Fibroblast of lung (primary cell): ENCODE data around the gene PYGB. TPM values are rescaled to one million over a fixed set of nuclear protein-coding genes. Genes with fewer than 3 reads are reported as not detected.

Experiments
- DNase-seq, 2 donors: peaks; one replicate each; pipeline versions ENCODE4 v3.0.0 to v3.0.0-alpha.2; 2010; ENCODE audit warnings: low read depth in 2 of 2
- H2AFZ ChIP-seq: 2 replicates; pipeline ENCODE4 v1.5.1; 2012; ENCODE audit warnings: low read length, control low read depth, inconsistent platforms
- H3K27ac ChIP-seq: 2 replicates; pipeline ENCODE4 v1.5.1; 2011; ENCODE audit warnings: low read length, control low read depth; ENCODE audit not compliant: insufficient read depth
- H3K27me3 ChIP-seq: 2 replicates; pipeline ENCODE4 v1.5.1; 2011; ENCODE audit warnings: mild to moderate bottlenecking, low read length; ENCODE audit not compliant: control insufficient read depth, insufficient read depth
- H3K36me3 ChIP-seq: 2 replicates; pipeline ENCODE4 v1.5.1; 2011; ENCODE audit warnings: low read length; ENCODE audit not compliant: control insufficient read depth, insufficient read depth
- H3K4me1 ChIP-seq: 2 replicates; pipeline ENCODE4 v1.5.1; 2011; ENCODE audit warnings: low read length; ENCODE audit not compliant: control insufficient read depth, insufficient read depth; ENCODE audit errors: extremely low read depth
- H3K4me2 ChIP-seq: 2 replicates; pipeline ENCODE4 v1.5.1; 2011; ENCODE audit warnings: low read length, control low read depth; ENCODE audit not compliant: insufficient read depth; ENCODE audit errors: extremely low read depth
- H3K4me3 ChIP-seq, 4 experiments: fragments of 200-600 bp in 1 of 4; sonication (generic) in 1 of 4; replicated peaks in 1 of 4; 2 replicates each; pipeline ENCODE4 v1.5.1; 2011 to 2016; ENCODE audit warnings: low read length in 4 of 4, low read depth in 3 of 4, mild to moderate bottlenecking in 3 of 4, control low read depth in 2 of 4, inconsistent platforms in 1 of 4, mixed read lengths in 1 of 4; ENCODE audit not compliant: insufficient read depth in 1 of 4; ENCODE audit errors: control extremely low read depth in 1 of 4
- H3K79me2 ChIP-seq: 2 replicates; pipeline ENCODE4 v1.5.1; 2012; ENCODE audit warnings: mild to moderate bottlenecking, low read length, inconsistent platforms; ENCODE audit not compliant: control insufficient read depth, insufficient read depth
- H3K9ac ChIP-seq: 2 replicates; pipeline ENCODE4 v1.5.1; 2011; ENCODE audit warnings: mild to moderate bottlenecking, low read length, control low read depth; ENCODE audit not compliant: insufficient read depth
- H3K9me3 ChIP-seq: 2 replicates; pipeline ENCODE4 v1.5.1; 2012; ENCODE audit warnings: low read depth, low read length; ENCODE audit not compliant: control insufficient read depth, insufficient read depth
- H4K20me1 ChIP-seq: 2 replicates; pipeline ENCODE4 v1.5.1; 2011; ENCODE audit warnings: low read length; ENCODE audit not compliant: control insufficient read depth, insufficient read depth; ENCODE audit errors: extremely low read depth
- CTCF ChIP-seq, 2 donors: IDR thresholded peaks in 1 of 2; conservative IDR thresholded peaks in 1 of 2; 1 replicate in 1 of 2; 2 replicates in 1 of 2; pipeline ENCODE4 v1.5.1; 2011 to 2012; ENCODE audit warnings: low read length in 2 of 2, control low read depth in 1 of 2, inconsistent platforms in 1 of 2, low read depth in 1 of 2, mild to moderate bottlenecking in 1 of 2
- EZH2 ChIP-seq: IDR thresholded peaks from 2 replicates; pipeline ENCODE4 v1.5.1; 2012; ENCODE audit warnings: low read length, control low read depth, mild to moderate bottlenecking; ENCODE audit errors: missing control alignments
- polyA plus RNA-seq, 2 donors: library from polyadenylated mRNA; depleted of rRNA in 1 of 2; stranded (reverse) in 1 of 2; unstranded in 1 of 2; fragments of >200 nt; gene quantifications; 2 replicates each; pipeline ENCODE4 v1.2.1, GENCODE V29; 2011 to 2012; ENCODE audit warnings: missing spikeins in 1 of 2
- total RNA-seq: library from RNA; depleted of rRNA; stranded (reverse); fragments of >200 nt; gene quantifications from 2 replicates; pipeline ENCODE4 v1.2.1, GENCODE V29; 2014

Gene PYGB
- total and polyA plus RNA-seq, 2 donors (not counting 1 experiment from before 2014, with no cell fraction given): 37.0 to 89.5 TPM

GRCh38 chr20:25275813-25276532 is 28.1 kb downstream of the PYGB start:
- H2AFZ ChIP-seq: no peak overlapping the region
- no peak overlapping the region for H3K27ac ChIP-seq
- H3K79me2 ChIP-seq: no peaks in the 10 kb centered on the region
- H3K27me3 ChIP-seq: no peaks in the 10 kb centered on the region
- H3K9me3 ChIP-seq: no peaks in the 10 kb centered on the region
- H4K20me1 ChIP-seq: no peaks in the 10 kb centered on the region
- H3K4me3 ChIP-seq: no peak overlapping the region
- no peak overlapping the region for H3K9ac ChIP-seq
- no peak for DNase-seq
- no peak for TF ChIP-seq EZH2
- TF ChIP-seq CTCF (conservative IDR thresholded peaks at IDR 0.05 in 1 of 2, IDR thresholded peaks at IDR 0.05 in 1 of 2; ENCODE audit: low read depth in 1 of 2, low read length in 2 of 2): no peak
- peaks cover 31% of the 10 kb centered on the region for H3K36me3 ChIP-seq
- H3K4me1 ChIP-seq: no peaks in the 10 kb centered on the region
- no peak overlapping the region for H3K4me2 ChIP-seq

- no peak overlapping the region for H3K27ac ChIP-seq
- no peak overlapping the region for H2AFZ ChIP-seq
- no peaks in the 10 kb centered on the region for H4K20me1 ChIP-seq
- no peaks in the 10 kb centered on the region for H3K4me1 ChIP-seq
- no peak overlapping the region for H3K4me2 ChIP-seq
- peaks cover 35% of the 10 kb centered on the region for H3K36me3 ChIP-seq
- no peak for DNase-seq
- no peaks in the 10 kb centered on the region for H3K27me3 ChIP-seq
- no peaks in the 10 kb centered on the region for H3K9me3 ChIP-seq
- H3K9ac ChIP-seq: no peak overlapping the region
- no peak overlapping the region for H3K4me3 ChIP-seq
- no peak for TF ChIP-seq EZH2
- no peak for TF ChIP-seq CTCF (conservative IDR thresholded peaks at IDR 0.05 in 1 of 2, IDR thresholded peaks at IDR 0.05 in 1 of 2; ENCODE audit: low read depth in 1 of 2, low read length in 2 of 2)
- H3K79me2 ChIP-seq: no peaks in the 10 kb centered on the region
Measured at GRCh38 chr20:25276533-25277050, 28.7 kb downstream of the PYGB start.

- H3K9ac ChIP-seq: no peak overlapping the region
- H3K9me3 ChIP-seq: no peaks in the 10 kb centered on the region
- peaks cover 36% of the 10 kb centered on the region for H3K36me3 ChIP-seq
- no peak overlapping the region for H3K27ac ChIP-seq
- H3K4me3 ChIP-seq: no peak overlapping the region
- no peaks in the 10 kb centered on the region for H3K79me2 ChIP-seq
- no peak overlapping the region for H2AFZ ChIP-seq
- no peak overlapping the region for H3K4me2 ChIP-seq
- no peaks in the 10 kb centered on the region for H3K4me1 ChIP-seq
- TF ChIP-seq CTCF (conservative IDR thresholded peaks at IDR 0.05 in 1 of 2, IDR thresholded peaks at IDR 0.05 in 1 of 2; ENCODE audit: low read depth in 1 of 2, low read length in 2 of 2): no peak
- TF ChIP-seq EZH2: no peak
- no peaks in the 10 kb centered on the region for H4K20me1 ChIP-seq
- H3K27me3 ChIP-seq: no peaks in the 10 kb centered on the region
- no peak for DNase-seq
Measured at GRCh38 chr20:25277051-25277801, 29.3 kb downstream of the PYGB start.
